ENCODE data around the gene TDO2.

The TDO2 gene

GRCh38 chr4:155954118-155954685 is 50.7 kb downstream of the TDO2 start:
- DNase-seq, result peak in 2 of 14 donors; percentile 38 to 39

DNA sequence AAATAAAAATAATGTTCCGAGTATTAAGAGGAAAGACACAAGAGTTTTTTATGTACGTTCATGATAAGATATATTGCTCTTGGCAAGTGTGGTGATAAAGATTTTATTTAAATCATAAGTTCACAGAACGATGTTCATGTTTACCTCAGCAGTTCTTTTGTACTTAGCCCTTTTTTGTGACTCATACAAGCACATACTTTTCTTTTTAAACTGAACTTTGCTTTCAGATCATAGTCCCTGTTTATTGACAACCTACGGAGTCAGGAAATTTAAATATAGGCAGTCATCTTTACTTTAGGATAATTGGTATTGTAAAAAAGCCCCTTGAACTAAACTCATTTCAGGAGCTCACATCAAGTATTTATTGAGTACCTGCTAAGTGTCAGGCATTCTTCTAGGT is 51.4 kb downstream of the TDO2 start:
- DNase-seq, result no peak

- no peak for DNase-seq
Measured at GRCh38 chr4:155956461-155956860, 53.0 kb downstream of the TDO2 start.

DNA sequence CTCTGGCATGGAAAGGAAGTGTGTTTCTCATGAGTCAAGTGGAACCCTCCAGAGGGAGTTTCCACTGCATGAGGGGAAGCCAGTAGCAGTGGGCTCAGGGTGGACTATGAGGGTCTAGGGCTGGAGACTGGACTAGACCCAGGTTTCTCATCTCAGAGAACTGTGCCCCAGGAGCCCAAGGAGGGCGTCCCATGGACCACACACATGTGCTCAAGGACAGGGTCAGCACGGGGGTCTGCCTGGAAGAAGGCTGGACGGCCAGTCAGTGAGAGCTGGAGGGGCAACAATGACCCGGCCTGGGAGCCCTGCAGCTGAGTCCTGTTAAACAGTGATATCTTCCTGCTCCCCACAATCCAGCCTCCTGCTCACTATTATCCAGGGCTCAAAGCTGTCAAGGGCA is 55.9 kb downstream of the TDO2 start:
- DNase-seq, result no peak

GRCh38 chr4:155960522-155960921 is 57.0 kb downstream of the TDO2 start:
- no peak for DNase-seq

DNA sequence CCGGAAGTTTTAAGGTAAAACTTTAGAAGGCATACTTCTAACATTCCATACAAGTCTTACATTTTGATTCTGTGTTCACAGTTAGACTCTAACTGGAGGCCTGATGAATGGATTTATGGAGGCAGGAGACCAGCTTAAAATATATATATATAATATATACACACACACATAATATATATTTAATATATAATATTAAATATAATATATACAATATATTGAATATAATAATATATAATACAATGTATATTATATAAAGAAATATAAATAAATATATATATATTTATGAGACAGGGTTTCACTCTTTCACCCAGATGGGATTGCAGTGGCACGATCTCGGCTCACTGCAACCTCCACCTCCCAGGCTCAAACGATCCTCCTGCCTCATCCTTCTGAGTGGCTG is 58.1 kb downstream of the TDO2 start:
- DNase-seq, result no peak

DNA sequence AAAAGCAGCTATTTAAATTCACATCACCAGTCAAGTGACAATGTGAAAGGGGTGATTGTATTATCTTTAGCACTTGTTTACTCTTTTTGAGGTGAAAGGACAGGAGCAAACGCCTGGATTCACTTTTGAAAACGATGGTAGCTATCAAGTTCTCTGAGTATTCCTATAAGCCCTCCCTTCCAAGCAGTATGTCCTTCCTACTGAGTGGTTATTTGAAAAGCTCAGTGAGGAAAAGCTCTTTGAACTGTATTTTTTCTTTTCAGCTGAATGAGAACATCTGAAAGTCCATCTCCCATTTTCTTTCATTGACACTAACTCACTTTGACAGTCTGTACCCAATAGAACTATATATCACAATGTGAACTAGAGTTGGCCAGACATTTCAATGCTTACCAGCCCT is 59.3 kb downstream of the TDO2 start:
- no peak for DNase-seq

DNA sequence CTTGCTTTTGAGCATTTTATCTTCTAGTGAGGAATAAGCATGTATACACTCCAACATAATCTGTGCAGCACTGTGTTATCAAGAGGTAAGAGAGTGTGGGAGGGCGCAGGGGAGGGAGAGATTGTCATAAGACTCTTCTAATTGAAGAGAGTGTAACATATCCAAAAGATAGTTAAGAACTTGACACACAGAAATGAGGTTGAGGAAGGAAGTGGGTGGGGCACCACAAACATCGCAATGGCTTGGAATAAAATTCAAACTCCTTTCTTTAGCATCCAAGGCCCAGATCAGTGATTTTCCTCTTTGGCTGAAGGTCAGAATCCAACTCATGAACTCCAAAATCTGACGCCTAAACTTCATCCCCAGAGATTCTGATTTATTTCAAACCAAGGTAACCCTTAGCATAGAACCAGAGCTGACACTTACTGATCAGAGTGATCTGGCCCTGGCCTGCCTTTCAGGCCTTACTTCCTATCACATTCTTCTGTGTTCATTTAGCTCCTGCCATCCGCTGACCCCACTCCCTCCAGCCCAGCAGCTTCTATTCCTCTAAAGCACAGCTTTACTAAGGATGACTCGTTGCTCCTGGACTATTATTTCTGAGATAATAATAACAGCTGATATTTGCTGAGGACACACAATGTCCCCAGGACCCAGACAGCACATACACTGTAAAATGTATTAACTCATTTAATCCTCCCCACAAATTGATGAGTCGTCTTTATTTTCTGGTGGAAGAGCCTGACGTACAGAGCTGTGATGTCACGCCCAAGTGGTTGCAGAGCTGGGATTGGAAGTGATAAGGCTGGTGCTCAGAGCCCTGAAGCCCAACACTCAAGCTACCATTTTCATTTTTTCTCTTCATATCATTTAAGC is 60.8 kb downstream of the TDO2 start:
- DNase-seq, result no peak

- no peak for DNase-seq
Measured at GRCh38 chr4:155966171-155966570, 62.7 kb downstream of the TDO2 start.

GRCh38 chr4:155966731-155967395 is 63.4 kb downstream of the TDO2 start:
- no peak for DNase-seq

All from C1 segment of cervical spinal cord (tissue), 14 donors.